GM18517 (cell line): Measurements from ENCODE around the gene PHF2.

ENCODE experiments used
- ATAC-seq: cut with Tn5 transposase; IDR thresholded peaks from one replicate; pipeline ENCODE4 v1.9.1; 2021; ENCODE audit warnings: mild to moderate bottlenecking, moderate library complexity; ENCODE audit not compliant: unreplicated experiment

Gene PHF2

DNA sequence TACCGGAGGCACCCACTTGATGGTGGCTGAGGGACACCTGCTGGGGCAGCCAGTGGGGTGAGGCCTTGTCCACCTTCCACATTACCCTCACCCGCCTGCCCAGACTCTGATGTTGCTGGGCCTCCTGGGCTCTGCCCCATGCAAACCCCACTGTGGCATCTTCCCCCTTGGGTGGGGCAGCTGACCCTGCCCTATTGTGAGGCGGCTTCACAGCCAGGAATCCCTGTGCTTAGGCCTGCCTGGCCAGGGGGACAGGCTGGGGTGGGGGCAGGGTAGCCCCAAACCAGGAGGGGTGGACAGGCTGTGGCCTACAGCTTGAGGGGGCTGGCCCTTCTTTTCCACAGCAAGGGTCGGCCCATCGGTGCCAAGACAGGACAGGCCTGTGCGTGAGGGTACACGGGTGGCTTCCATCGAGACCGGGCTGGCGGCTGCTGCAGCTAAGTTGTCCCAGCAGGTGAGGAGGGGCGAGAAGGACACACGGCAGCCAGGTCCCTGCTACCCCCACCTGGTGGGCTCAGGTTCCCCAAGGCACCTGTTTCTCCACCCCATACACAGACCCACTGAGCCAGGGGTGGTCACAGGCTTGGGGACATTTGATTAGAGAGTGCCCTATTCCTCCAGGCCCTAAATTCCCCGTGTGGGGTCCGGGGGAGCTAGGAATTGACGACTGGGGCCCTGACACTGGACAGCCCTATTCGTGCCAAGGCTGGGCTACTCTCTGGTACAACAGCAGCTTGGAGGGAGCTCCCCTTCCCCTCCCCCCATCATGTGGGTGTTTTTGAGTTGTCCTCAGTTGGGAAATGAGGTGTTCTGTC lies 99.2 kb downstream of the PHF2 start:
- no peak for ATAC-seq

- no peak for ATAC-seq
These were observed 100.1 kb downstream of the PHF2 start for GRCh38 chr9:93676310-93677047.

DNA sequence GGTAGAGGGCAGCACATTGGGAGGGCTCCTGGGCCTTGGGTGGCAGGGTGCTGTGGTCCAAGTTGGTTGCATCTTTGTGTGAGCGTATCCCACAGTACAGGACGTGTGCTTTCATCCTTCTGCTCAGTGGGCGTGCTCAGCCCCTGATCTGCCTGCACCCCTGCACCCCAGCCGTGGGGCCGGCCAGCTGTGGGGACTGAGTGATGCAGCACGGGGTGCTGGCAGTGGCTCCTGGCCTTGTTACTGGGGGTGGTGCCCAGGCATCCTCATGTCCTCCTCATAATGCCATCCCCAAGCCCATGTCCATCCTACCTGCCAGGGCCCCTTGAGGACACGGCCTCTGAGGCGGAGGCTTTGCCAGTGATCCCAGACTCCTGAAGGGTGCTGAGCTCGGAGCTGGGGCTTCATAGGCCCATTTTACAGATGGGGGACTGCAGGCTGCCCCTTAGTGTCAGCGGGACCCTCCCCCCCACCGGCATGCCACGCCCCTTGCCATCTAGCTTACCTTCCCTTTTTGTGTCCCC lies 100.7 kb downstream of the PHF2 start:
- no peak for ATAC-seq

DNA sequence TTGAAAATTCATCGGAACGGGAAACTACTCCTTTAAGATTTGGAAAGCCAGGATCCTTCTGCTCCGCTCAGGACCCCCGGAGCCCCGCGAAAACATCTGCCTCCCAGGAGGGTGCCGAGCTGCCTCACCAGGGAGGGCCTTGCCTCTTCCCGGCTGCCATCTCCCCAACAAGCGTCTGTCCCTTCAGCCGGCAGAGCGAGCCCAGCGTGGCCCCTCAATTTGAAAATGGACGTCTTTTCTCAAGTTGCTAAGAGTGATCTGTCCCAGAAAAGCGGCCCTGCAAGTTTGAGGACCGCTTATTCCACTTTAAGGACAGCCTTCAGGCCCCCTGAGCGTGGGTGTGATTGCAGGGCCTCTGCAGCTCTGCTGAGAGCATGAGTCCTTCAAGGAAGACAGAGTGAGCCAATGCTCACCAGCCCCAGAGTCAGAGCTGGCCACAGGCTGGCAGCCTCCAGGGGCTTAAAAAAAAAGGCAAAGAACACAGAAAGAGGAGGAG lies 101.3 kb downstream of the PHF2 start:
- ATAC-seq: no peak

GRCh38 chr9:93678199-93679019 lies 102.0 kb downstream of the PHF2 start:
- ATAC-seq: no peak

GRCh38 chr9:93679536-93680442 lies 103.4 kb downstream of the PHF2 start:
- no peak for ATAC-seq

DNA sequence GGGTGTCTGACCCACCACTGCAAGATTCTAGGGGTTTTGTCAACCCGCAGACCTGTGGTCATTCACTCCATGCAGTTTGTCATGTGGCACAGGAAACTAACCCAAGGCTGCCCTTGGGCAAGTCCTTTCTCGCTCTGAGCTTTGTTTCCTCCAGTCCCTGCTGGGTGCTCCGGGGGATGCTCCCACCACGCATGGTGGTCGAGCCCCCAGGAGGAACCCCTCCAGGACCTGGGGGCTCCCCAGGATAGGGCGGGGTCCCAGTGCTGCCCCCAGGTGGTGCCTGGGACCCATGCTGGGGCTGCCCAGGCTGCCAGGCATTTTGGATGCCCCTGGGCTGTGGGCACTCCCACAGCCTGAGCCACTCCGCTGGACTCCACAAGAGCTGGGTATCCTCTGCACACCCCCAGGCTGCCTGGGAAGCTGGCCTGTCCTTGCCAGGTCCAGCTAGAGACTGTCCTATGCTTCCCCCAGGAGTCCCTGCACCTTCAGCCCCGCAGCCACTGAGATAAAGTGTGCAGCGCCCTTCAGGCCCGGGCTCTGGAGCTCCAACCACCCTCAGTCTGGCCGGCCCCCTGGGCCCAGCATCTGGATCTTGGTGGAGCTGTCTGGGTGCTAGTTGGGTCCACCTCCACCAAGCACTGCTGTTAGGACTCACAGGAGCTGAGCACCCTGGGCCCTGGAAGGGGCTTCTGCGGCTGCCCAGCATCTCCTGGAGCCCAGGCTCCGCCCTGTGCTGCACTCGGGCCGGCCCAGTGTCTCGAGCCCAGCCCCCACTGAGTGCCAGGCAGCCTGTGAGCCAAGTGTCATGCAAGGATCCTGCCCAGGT lies 104.3 kb downstream of the PHF2 start:
- no peak for ATAC-seq

DNA sequence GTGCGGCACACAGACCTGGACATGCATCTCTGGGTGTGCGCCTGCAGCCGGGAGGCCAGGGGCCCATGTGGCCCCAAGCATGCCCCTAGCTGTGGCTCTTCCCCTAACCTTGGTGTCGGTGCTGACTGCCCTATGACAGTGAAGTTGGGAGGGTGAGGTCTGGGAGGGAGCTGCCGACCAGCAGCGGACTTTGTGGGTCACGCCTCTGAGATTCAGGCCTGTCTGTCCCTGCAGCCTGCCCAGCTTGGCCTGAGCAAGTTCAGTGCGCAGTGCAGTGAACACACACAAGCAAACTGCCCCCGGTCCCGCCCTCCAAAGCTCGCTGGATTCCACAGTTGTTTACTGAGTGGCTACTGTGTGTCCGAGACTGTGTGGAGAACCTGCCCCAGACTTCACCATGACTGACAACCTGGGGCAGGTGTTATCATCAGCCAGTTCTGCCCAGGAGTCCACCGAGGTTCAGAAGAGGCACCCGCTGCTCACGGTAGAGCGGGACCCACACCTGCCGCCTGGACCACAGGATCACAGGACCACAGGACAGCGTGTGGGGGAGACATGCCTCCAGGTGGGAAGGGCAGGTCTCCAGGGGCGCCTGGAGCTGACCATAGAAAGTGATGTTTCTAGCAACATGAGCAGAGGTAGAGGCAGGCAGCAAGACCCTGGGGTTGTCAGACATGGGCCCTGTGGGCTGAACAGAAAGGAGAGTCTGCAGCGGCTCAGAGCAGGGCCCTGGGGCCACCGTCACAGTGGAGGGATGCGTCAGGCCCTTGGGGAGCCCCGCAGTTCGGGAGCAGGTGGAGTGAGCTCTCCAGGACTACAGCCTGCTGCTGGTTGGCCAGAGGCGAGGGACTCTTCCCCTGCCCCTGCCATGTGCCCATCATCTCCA lies 105.1 kb downstream of the PHF2 start:
- no peak for ATAC-seq

DNA sequence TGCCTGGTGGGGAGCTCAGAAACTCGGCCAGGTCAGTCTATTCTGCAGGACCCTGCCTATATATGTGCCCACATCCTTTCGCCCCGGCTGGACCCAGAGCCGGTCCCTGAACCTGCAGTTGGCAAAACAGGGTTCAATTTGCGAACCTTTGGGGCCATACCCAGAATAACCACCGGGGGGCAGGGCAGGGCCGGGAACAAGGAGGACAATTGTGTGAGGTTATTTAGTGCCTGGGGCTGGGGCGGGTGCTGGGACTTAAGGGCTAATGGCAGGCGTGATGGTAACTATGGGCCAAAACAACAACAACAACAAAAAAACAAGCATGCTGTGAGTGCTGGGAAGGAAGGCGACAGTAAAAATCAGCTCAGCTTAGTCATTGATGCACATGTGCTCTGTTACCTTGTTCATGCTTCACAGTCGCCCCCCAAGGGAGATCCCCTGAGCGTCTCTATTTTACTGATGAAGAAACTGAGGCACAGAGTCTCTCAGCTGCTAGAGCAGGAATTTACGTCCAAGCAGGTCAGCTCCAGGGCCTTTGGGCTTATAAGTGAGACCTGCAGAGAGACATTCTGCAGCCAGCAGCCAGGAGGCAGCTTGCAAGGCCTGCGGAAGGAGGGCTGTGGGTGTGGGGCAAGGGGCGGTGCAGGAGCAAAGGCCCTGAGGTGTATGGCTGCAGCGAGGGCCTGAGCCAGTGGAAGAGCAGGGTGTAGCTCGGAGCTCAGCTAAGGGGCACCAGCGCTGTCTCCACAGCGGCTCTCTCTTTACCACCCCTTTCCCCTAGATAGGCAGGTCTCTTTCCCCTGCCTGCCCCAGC lies 106.0 kb downstream of the PHF2 start:
- no peak for ATAC-seq

GRCh38 chr9:93683331-93684134 lies 107.1 kb downstream of the PHF2 start:
- no peak for ATAC-seq

GRCh38 chr9:93684161-93684765 lies 107.9 kb downstream of the PHF2 start:
- ATAC-seq: no peak

DNA sequence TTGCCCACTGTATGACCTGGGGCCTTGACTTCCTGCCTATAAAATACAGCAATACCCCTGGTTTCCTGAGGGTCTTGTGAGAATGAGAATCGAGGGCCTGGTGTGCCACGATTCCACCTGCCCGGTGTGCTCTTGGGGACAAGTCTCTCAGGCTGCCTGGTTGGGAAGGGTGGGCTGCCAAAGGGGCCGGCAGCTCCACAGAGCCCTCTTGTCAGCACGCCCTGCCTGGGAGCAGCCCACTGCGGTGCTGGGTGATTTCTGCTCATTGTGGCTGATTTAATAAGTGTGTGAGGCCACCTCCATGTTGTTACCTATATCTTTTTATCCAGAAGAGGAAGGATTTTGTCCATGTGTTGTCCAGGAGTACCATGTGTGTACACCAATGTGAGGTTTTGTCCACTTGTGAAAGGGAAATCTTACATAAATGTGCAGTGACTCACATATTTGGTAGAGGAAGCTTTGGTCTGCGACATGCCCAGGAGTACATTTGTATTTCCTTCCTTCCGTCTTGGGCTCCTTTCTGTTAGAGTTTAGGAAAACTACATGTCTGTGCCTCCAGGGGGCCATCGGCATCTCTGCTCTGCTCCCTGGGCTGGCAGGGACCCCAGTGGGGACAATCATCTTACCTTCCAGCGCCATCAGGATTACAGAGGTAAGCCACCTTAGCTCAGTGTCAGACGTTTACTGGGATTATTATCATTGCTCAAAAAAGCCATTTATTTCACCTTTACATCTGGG lies 108.6 kb downstream of the PHF2 start:
- ATAC-seq: no peak

GRCh38 chr9:93686127-93686879 lies 109.9 kb downstream of the PHF2 start:
- no peak for ATAC-seq

DNA sequence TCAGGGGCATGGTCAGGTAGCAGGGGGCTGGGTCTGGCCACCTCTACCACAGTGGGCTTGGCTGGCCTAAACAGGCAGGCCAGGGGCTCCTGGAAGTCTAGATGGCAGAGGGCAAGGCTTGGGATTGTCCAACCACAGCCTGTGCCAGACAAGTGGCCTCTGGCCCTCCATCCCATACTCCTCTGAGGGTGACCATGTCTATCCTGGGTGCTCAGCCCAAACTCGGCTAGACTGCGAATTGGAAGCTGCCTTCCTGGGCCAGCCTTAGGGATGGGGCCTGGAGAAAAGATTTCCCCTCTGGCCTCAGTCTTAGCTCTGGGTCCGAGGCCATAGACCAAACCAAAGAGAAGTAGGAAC lies 110.5 kb downstream of the PHF2 start:
- no peak for ATAC-seq

DNA sequence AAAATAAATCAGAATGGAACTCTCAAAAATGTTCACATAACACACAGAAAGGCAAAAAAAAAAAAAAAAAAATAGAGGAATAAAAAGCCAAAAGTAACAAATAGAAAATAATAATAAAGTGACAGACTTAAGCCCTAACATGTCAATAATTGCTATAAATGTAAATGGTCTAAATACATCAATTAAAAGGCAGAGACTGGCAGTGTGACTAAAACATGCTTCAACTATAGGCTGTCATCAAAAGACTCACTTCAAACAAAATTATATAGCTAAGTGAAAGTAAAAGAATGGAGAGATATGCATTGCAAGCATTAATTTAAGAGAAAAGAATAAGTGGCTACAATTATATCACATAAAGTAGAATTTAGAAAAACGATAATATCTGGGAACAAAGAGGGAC lies 114.2 kb downstream of the PHF2 start:
- no peak for ATAC-seq
